Activated T-helper 17 cell treated with anti-CD3 and anti-CD28 coated beads, Interleukin-2, amount 50 U/mL, for 72 hours (primary cell): ENCODE data around the gene SLC22A9. TPM values are rescaled to one million over a fixed set of nuclear protein-coding genes. Genes with fewer than 3 reads are reported as not detected.
"Not testable (repeated sequence)": the region's sequence is repeated elsewhere in the genome, so short reads cannot be mapped to it uniquely, and the experiment has no call there.

ENCODE experiments used
- ATAC-seq: fragments of 150-1000 bp; cut with Tn5 transposase; replicated peaks from 2 replicates; pipeline ENCODE4 v1.10.0; 2021; ENCODE audit warnings: mild to moderate bottlenecking, moderate library complexity
- H3K27ac Mint-ChIP-seq: one replicate; pipeline ENCODE4 v1.8.0; 2022; ENCODE audit warnings: mixed read lengths
- H3K27me3 Mint-ChIP-seq: one replicate; pipeline ENCODE4 v1.8.0; 2022; ENCODE audit warnings: mixed read lengths
- H3K36me3 Mint-ChIP-seq: one replicate; pipeline ENCODE4 v1.8.0; 2022; ENCODE audit warnings: low read depth, mild to moderate bottlenecking, mixed read lengths
- H3K4me1 Mint-ChIP-seq: one replicate; pipeline ENCODE4 v1.8.0; 2022; ENCODE audit warnings: mixed read lengths
- H3K4me3 Mint-ChIP-seq: one replicate; pipeline ENCODE4 v1.8.0; 2022; ENCODE audit warnings: mild to moderate bottlenecking, mixed read lengths
- H3K9me3 Mint-ChIP-seq: one replicate; pipeline ENCODE4 v1.8.0; 2022; ENCODE audit warnings: mixed read lengths
- total RNA-seq, 2 donors: library from RNA; stranded (reverse); gene quantifications; one replicate each; pipeline ENCODE4 v1.2.3, GENCODE V29; 2022

SLC22A9 gene
- total RNA-seq, 2 donors from 2014 or later, result not detected

DNA sequence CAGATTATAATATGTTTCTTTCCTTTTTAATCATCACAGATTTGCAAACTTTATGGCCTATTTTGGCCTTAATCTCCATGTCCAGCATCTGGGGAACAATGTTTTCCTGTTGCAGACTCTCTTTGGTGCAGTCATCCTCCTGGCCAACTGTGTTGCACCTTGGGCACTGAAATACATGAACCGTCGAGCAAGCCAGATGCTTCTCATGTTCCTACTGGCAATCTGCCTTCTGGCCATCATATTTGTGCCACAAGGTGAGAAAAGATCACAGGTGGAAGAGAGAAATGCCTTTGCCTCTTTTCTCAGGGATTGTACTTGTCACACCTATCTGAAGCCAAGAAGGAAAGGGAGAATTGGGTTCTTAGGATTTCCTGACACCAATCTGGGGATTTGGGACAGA is 36.9 kb downstream of the SLC22A9 start:
- Mint-ChIP-seq H3K36me3 (no peaks in the 10 kb centered on the region), H3K4me1 (no peaks in the 10 kb centered on the region), H3K27me3 (peaks cover 15% of the 10 kb centered on the region), H3K9me3 (peaks cover 3% of the 10 kb centered on the region), H3K27ac (no peak overlapping the region), H3K4me3 (no peak overlapping the region)
- ATAC-seq, result no peak

GRCh38 chr11:63417174-63417852 is 47.7 kb downstream of the SLC22A9 start:
- peaks cover 4% of the 10 kb centered on the region for H3K27me3 Mint-ChIP-seq
- H3K4me1 Mint-ChIP-seq, result peaks cover 7% of the 10 kb centered on the region
- no peaks in the 10 kb centered on the region for H3K36me3 Mint-ChIP-seq
- ATAC-seq, result no peak
- no peak overlapping the region for H3K27ac Mint-ChIP-seq
- H3K9me3 Mint-ChIP-seq, result peaks cover 4% of the 10 kb centered on the region
- no peak overlapping the region for H3K4me3 Mint-ChIP-seq

DNA sequence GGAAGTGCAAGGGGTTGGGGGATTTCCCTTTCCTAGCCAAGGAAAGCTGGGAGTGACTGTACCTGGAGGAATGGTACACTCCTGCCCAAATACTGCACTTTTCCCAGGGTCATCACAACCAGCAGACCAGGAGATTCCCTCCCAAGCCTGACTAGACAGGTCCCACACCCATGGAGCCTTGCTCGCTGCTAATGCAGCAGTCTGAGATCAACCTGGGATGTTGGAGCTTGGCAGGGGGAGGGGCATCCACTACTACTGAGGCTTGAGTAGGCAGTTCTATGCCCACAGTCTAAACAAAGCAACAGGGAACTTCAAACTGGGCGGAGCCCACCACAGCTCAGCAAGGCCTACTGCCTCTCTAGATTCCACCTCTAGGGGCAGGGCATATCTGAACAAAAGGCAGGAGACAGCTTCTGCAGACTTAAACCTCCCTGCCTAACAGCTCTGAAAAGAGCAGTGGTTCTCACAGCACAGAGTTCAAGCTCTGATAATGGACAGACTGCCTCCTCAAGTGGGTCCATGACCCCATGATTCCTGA is 58.5 kb downstream of the SLC22A9 start:
- peaks cover 31% of the 10 kb centered on the region for H3K27me3 Mint-ChIP-seq
- H3K9me3 Mint-ChIP-seq, result peaks cover 3% of the 10 kb centered on the region
- H3K4me1 Mint-ChIP-seq, result no peaks in the 10 kb centered on the region
- no peaks in the 10 kb centered on the region for H3K36me3 Mint-ChIP-seq
- no peak for ATAC-seq
- H3K27ac Mint-ChIP-seq, result no peak overlapping the region
- no peak overlapping the region for H3K4me3 Mint-ChIP-seq

DNA sequence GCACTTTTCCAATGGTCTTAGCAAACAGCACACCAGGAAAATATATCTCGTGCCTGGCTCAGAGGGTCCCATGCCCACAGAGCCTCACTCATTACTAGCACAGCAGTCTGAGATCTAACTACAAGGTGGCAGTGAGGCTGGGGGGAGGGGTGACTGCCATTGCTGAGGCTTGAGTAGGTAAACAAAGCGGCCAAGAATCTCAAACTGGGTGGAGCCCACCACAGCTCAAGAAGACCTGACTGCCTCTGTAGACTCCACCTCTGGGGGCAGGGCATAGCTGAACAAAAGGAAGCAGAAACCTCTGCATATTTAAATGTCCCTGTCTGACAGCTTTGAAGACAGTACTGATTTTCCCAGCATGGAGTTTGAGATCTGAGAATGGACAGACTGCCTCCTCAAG is 61.1 kb downstream of the SLC22A9 start:
- H3K27ac Mint-ChIP-seq, H3K4me3 Mint-ChIP-seq, H3K9me3 Mint-ChIP-seq, H3K4me1 Mint-ChIP-seq, H3K36me3 Mint-ChIP-seq, ATAC-seq: not testable (repeated sequence)
- peaks cover 38% of the 10 kb centered on the region for H3K27me3 Mint-ChIP-seq

- H3K4me3 Mint-ChIP-seq, H3K4me1 Mint-ChIP-seq, H3K36me3 Mint-ChIP-seq, H3K27ac Mint-ChIP-seq, ATAC-seq, H3K9me3 Mint-ChIP-seq: not testable (repeated sequence)
- H3K27me3 Mint-ChIP-seq, result peaks cover 26% of the 10 kb centered on the region
These were observed 65.8 kb downstream of the SLC22A9 start for GRCh38 chr11:63435351-63435750.

GRCh38 chr11:63435831-63436230 is 66.2 kb downstream of the SLC22A9 start:
- H3K4me1 Mint-ChIP-seq, H3K36me3 Mint-ChIP-seq, ATAC-seq, H3K9me3 Mint-ChIP-seq, H3K27ac Mint-ChIP-seq, H3K4me3 Mint-ChIP-seq: not testable (repeated sequence)
- peaks cover 26% of the 10 kb centered on the region for H3K27me3 Mint-ChIP-seq

- Mint-ChIP-seq H3K4me3 (no peak overlapping the region), H3K9me3 (no peaks in the 10 kb centered on the region), H3K27ac (peak overlapping the region; percentile 92), H3K27me3 (no peaks in the 10 kb centered on the region), H3K36me3 (no peaks in the 10 kb centered on the region), H3K4me1 (peaks cover 8% of the 10 kb centered on the region)
- ATAC-seq, result peak; percentile 91
These were observed 74.1 kb downstream of the SLC22A9 start for GRCh38 chr11:63443714-63444113.

- H3K4me1 Mint-ChIP-seq, result peaks cover 8% of the 10 kb centered on the region
- peak; percentile 60 for ATAC-seq
- H3K36me3 Mint-ChIP-seq, result no peaks in the 10 kb centered on the region
- peak overlapping the region; percentile 92 for H3K27ac Mint-ChIP-seq
- no peaks in the 10 kb centered on the region for H3K27me3 Mint-ChIP-seq
- no peak overlapping the region for H3K4me3 Mint-ChIP-seq
- H3K9me3 Mint-ChIP-seq, result no peaks in the 10 kb centered on the region
These were observed 74.6 kb downstream of the SLC22A9 start for GRCh38 chr11:63444160-63444559.

GRCh38 chr11:63445118-63445517 is 75.5 kb downstream of the SLC22A9 start:
- Mint-ChIP-seq H3K9me3 (no peaks in the 10 kb centered on the region), H3K36me3 (no peaks in the 10 kb centered on the region), H3K27ac (peak overlapping the region; percentile 35), H3K4me3 (peak overlapping the region; percentile 17), H3K4me1 (peaks cover 8% of the 10 kb centered on the region), H3K27me3 (no peaks in the 10 kb centered on the region)
- ATAC-seq, result no peak

- ATAC-seq, result peak; percentile 61
- peak overlapping the region; percentile 35 for H3K27ac Mint-ChIP-seq
- peaks cover 8% of the 10 kb centered on the region for H3K4me1 Mint-ChIP-seq
- no peaks in the 10 kb centered on the region for H3K27me3 Mint-ChIP-seq
- peak overlapping the region; percentile 17 for H3K4me3 Mint-ChIP-seq
- no peaks in the 10 kb centered on the region for H3K9me3 Mint-ChIP-seq
- no peaks in the 10 kb centered on the region for H3K36me3 Mint-ChIP-seq
These were observed 76.1 kb downstream of the SLC22A9 start for GRCh38 chr11:63445720-63446119.

- H3K9me3 Mint-ChIP-seq, result no peaks in the 10 kb centered on the region
- H3K4me3 Mint-ChIP-seq, result no peak overlapping the region
- no peak overlapping the region for H3K27ac Mint-ChIP-seq
- peaks cover under 1% of the 10 kb centered on the region for H3K4me1 Mint-ChIP-seq
- no peak for ATAC-seq
- no peaks in the 10 kb centered on the region for H3K27me3 Mint-ChIP-seq
- no peaks in the 10 kb centered on the region for H3K36me3 Mint-ChIP-seq
These were observed 79.1 kb downstream of the SLC22A9 start for GRCh38 chr11:63448646-63449045.

GRCh38 chr11:63459586-63459985 is 90.0 kb downstream of the SLC22A9 start:
- no peak for ATAC-seq
- Mint-ChIP-seq H3K4me1 (no peaks in the 10 kb centered on the region), H3K4me3 (no peak overlapping the region), H3K27me3 (peaks cover 22% of the 10 kb centered on the region), H3K36me3 (no peaks in the 10 kb centered on the region), H3K27ac (no peak overlapping the region), H3K9me3 (no peaks in the 10 kb centered on the region)

Other genes starting within 250 kb of the SLC22A9 start
- gene SLC22A24, start 225.6 kb upstream of the SLC22A9 start, total RNA-seq, result not detected
- not detected for gene SLC22A25, start 126.2 kb upstream of the SLC22A9 start, total RNA-seq
- under 1 TPM in 1 of 2 donors, not detected in 1; 0.11 TPM for gene PLAAT5, start 121.4 kb downstream of the SLC22A9 start, total RNA-seq
- not detected for gene LGALS12, start 136.3 kb downstream of the SLC22A9 start, total RNA-seq
- gene PLAAT4, start 167.0 kb downstream of the SLC22A9 start, total RNA-seq, result 10 to 100 TPM; 20.7 to 22.1 TPM
- gene PLAAT2, start 193.6 kb downstream of the SLC22A9 start, total RNA-seq, result not detected
- 1 to 10 TPM; 5.4 to 7.6 TPM for gene PLAAT3, start 244.6 kb downstream of the SLC22A9 start, total RNA-seq